Measurements from ENCODE around the gene RALB. TPM values are rescaled to one million over a fixed set of nuclear protein-coding genes. Genes with fewer than 3 reads are reported as not detected.
A peak's percentile ranks its signal among the peaks of the same experiment; 100 is the strongest.

The RALB gene
- total RNA-seq, 1 experiment from 2014 or later: 59.4 TPM

GRCh38 chr2:120219291-120219690 lies 33.4 kb upstream of the RALB start:
- no peaks in the 10 kb centered on the region for H3K27me3 ChIP-seq (replicated peaks; ENCODE audit: control insufficient read depth, insufficient read depth, low read length)
- intact Hi-C loops (cut with micrococcal nuclease; ENCODE audit: unreplicated experiment): no loop called here
- H3K36me3 Mint-ChIP-seq (ENCODE audit: insufficient read depth, unreplicated experiment): peaks cover 39% of the 10 kb centered on the region
- POLR2A ChIA-PET: no interaction called here
- H3K27me3 Mint-ChIP-seq (ENCODE audit: insufficient read depth, unreplicated experiment): no peaks in the 10 kb centered on the region
- TF ChIP-seq CTCF (IDR thresholded peaks at IDR 0.05; ENCODE audit: insufficient read depth in 1 of 2, low read depth in 1 of 2, low read length in 1 of 2, severe bottlenecking in 1 of 2, unreplicated experiment in 1 of 2): no peak
- H3K4me3 ChIP-seq (ENCODE audit: low read depth, low read length): no peak overlapping the region
- peaks cover 5% of the 10 kb centered on the region for H3K4me1 Mint-ChIP-seq (ENCODE audit: low read depth, unreplicated experiment)
- no peaks in the 10 kb centered on the region for H3K9me3 ChIP-seq
- peaks cover 1% of the 10 kb centered on the region; the same call in 1 of the 2 replicates for H3K36me3 ChIP-seq (ENCODE audit: control insufficient read depth, insufficient read depth, low read length)
- DNase-seq: peak in 1 of 2 experiments; percentile 9
- H3K4me1 ChIP-seq: peaks cover 18% of the 10 kb centered on the region
- BruUV-seq (replicated peaks): no TSS peak
- no peaks in the 10 kb centered on the region for H3K9me3 Mint-ChIP-seq (ENCODE audit: unreplicated experiment)
- CTCF ChIA-PET: no interaction called here
- H3K4me3 Mint-ChIP-seq (ENCODE audit: unreplicated experiment): no peak overlapping the region
- H3K27ac Mint-ChIP-seq (ENCODE audit: unreplicated experiment): no peak overlapping the region

GRCh38 chr2:120219766-120220165 lies 32.9 kb upstream of the RALB start:
- Mint-ChIP-seq H3K9me3 (ENCODE audit: unreplicated experiment) (no peaks in the 10 kb centered on the region), H3K4me1 (ENCODE audit: low read depth, unreplicated experiment) (peaks cover 9% of the 10 kb centered on the region), H3K36me3 (ENCODE audit: insufficient read depth, unreplicated experiment) (peaks cover 39% of the 10 kb centered on the region), H3K27ac (ENCODE audit: unreplicated experiment) (no peak overlapping the region), H3K4me3 (ENCODE audit: unreplicated experiment) (no peak overlapping the region), H3K27me3 (ENCODE audit: insufficient read depth, unreplicated experiment) (no peaks in the 10 kb centered on the region)
- BruUV-seq (replicated peaks): no TSS peak
- DNase-seq: peak in 1 of 2 experiments; percentile 7
- Histone ChIP-seq H3K4me3 (ENCODE audit: low read depth, low read length) (no peak overlapping the region), H3K4me1 (peaks cover 23% of the 10 kb centered on the region), H3K36me3 (ENCODE audit: control insufficient read depth, insufficient read depth, low read length) (peaks cover 1% of the 10 kb centered on the region; the same call in 1 of the 2 replicates), H3K9me3 (no peaks in the 10 kb centered on the region), H3K27me3 (replicated peaks; ENCODE audit: control insufficient read depth, insufficient read depth, low read length) (no peaks in the 10 kb centered on the region)
- ChIA-PET CTCF (interaction anchor here (0.6 kb wide), 1 partner anchor 17 kb away, joined by 5 read pairs; no protein-coding TSS in a partner anchor), POLR2A (no interaction called here)
- intact Hi-C loops (cut with micrococcal nuclease; ENCODE audit: unreplicated experiment): loop anchor here (10.0 kb wide), 1 partner anchor 245 kb away; no protein-coding TSS in a partner anchor
- TF ChIP-seq CTCF (IDR thresholded peaks at IDR 0.05; ENCODE audit: insufficient read depth in 1 of 2, low read depth in 1 of 2, low read length in 1 of 2, severe bottlenecking in 1 of 2, unreplicated experiment in 1 of 2): no peak

- BruUV-seq (replicated peaks): no TSS peak
- Mint-ChIP-seq H3K4me3 (ENCODE audit: unreplicated experiment) (peak overlapping the region; percentile 97), H3K27me3 (ENCODE audit: insufficient read depth, unreplicated experiment) (no peaks in the 10 kb centered on the region), H3K4me1 (ENCODE audit: low read depth, unreplicated experiment) (peaks cover 11% of the 10 kb centered on the region), H3K27ac (ENCODE audit: unreplicated experiment) (no peak overlapping the region), H3K36me3 (ENCODE audit: insufficient read depth, unreplicated experiment) (peaks cover 39% of the 10 kb centered on the region), H3K9me3 (ENCODE audit: unreplicated experiment) (no peaks in the 10 kb centered on the region)
- CTCF ChIA-PET: no interaction called here
- no peak for DNase-seq
- POLR2A ChIA-PET: no interaction called here
- Histone ChIP-seq H3K4me1 (peaks cover 23% of the 10 kb centered on the region), H3K9me3 (no peaks in the 10 kb centered on the region), H3K4me3 (ENCODE audit: low read depth, low read length) (no peak overlapping the region), H3K36me3 (ENCODE audit: control insufficient read depth, insufficient read depth, low read length) (peaks cover 1% of the 10 kb centered on the region; the same call in 1 of the 2 replicates), H3K27me3 (replicated peaks; ENCODE audit: control insufficient read depth, insufficient read depth, low read length) (no peaks in the 10 kb centered on the region)
- intact Hi-C loops (cut with micrococcal nuclease; ENCODE audit: unreplicated experiment): loop anchor here (10.0 kb wide), 1 partner anchor 244 kb away; no protein-coding TSS in a partner anchor
- no peak for TF ChIP-seq CTCF (IDR thresholded peaks at IDR 0.05; ENCODE audit: insufficient read depth in 1 of 2, low read depth in 1 of 2, low read length in 1 of 2, severe bottlenecking in 1 of 2, unreplicated experiment in 1 of 2)
Measured at GRCh38 chr2:120220756-120221155, 31.9 kb upstream of the RALB start.
